K562 (cell line): ENCODE data around the gene NR3C2. TPM values are rescaled to one million over a fixed set of nuclear protein-coding genes. Genes with fewer than 3 reads are reported as not detected.

ENCODE experiments used
- ATAC-seq: fragments of 200-7000 bp; cut with Tn5 transposase; 3 replicates; pipeline ENCODE4 v1.9.1; 2020; ENCODE audit warnings: moderate library complexity
- BruUV-seq: library from RNA; stranded (reverse); fragments of 400-500 nt; replicated peaks from 2 replicates; lab custom pipeline; 2021; lab: Mats Ljungman, UMichigan
- CTCF ChIA-PET: fragments of 300-600 bp; formaldehyde crosslinking; extraction: SDS; loops from one replicate; lab custom pipeline; 2021; ENCODE audit warnings: low intra/inter-chr PET ratio; lab: Yijun Ruan, JAX
- POLR2A ChIA-PET: fragments of 300-600, 350-650 bp; sonication (Branson Sonifier 250); formaldehyde crosslinking; extraction: SDS; loops from one replicate; lab custom pipeline; 2021; ENCODE audit warnings: antibody characterized with exemption, inconsistent platforms; lab: Yijun Ruan, JAX
- DNase-seq, 4 experiments: peaks; one replicate each; pipeline versions ENCODE4 v3.0.0 to v3.0.0-alpha.2; 2011 to 2018; ENCODE audit warnings: low spot score in 3 of 4, mixed read lengths in 3 of 4; ENCODE audit errors: extremely low read depth in 1 of 4
- FAIRE-seq: peaks from 2 replicates; lab custom pipeline; 2011; peaks lifted over from hg19 to GRCh38; lab: Jason Lieb, UNC
- H2AFZ ChIP-seq: 2 replicates; pipeline ENCODE4 v1.6.0; 2011; ENCODE audit warnings: low read depth, low read length, control low read depth, inconsistent platforms
- H3K27ac ChIP-seq: fragments of 200-600 bp; 3 replicates; pipeline ENCODE4 v1.8.0; 2011; ENCODE audit warnings: low read depth, mild to moderate bottlenecking, control low read depth, inconsistent platforms, low read length, moderate library complexity, mixed read lengths; ENCODE audit errors: extremely low read depth
- H3K27me3 ChIP-seq, 2 experiments: fragments of 300-600 bp in 1 of 2; 2 replicates in 1 of 2; 3 replicates in 1 of 2; pipeline versions ENCODE4 v1.6.0 to v1.8.0; 2011; ENCODE audit warnings: inconsistent platforms in 2 of 2, low read length in 2 of 2, mild to moderate bottlenecking in 1 of 2, mixed read lengths in 1 of 2, moderate library complexity in 1 of 2; ENCODE audit not compliant: control insufficient read depth in 2 of 2, insufficient read depth in 2 of 2
- H3K36me3 ChIP-seq: fragments of 300-600 bp; 3 replicates; pipeline ENCODE4 v1.8.0; 2011; ENCODE audit warnings: mild to moderate bottlenecking, low read length, inconsistent platforms; ENCODE audit not compliant: control insufficient read depth, insufficient read depth
- H3K4me1 ChIP-seq, 2 experiments: fragments of 200-600 bp in 1 of 2; replicated peaks in 1 of 2; 2 replicates in 1 of 2; 3 replicates in 1 of 2; pipeline versions ENCODE4 v1.5.1 to v1.8.0; 2011; ENCODE audit warnings: inconsistent platforms in 2 of 2, low read length in 2 of 2, mild to moderate bottlenecking in 1 of 2, mixed read lengths in 1 of 2, moderate library complexity in 1 of 2; ENCODE audit not compliant: control insufficient read depth in 2 of 2, insufficient read depth in 2 of 2
- H3K4me2 ChIP-seq: 2 replicates; pipeline ENCODE4 v1.6.1; 2011; ENCODE audit warnings: low read length, control low read depth, inconsistent platforms, mixed read lengths; ENCODE audit not compliant: insufficient read depth
- H3K4me3 ChIP-seq: fragments of 200-600 bp; sonication (generic), shearing (Covaris generic); 2 replicates; pipeline ENCODE4 v1.5.1; 2016; ENCODE audit warnings: control low read depth, inconsistent platforms
- H3K79me2 ChIP-seq: fragments of 200-600 bp; 3 replicates; pipeline ENCODE4 v1.8.0; 2011; ENCODE audit warnings: low read length, inconsistent platforms; ENCODE audit not compliant: control insufficient read depth, insufficient read depth
- H3K9ac ChIP-seq, 2 experiments: 2 replicates each; pipeline versions ENCODE4 v1.6.0 to v1.6.1; 2011; ENCODE audit warnings: low read depth in 2 of 2, low read length in 2 of 2, control low read depth in 1 of 2, inconsistent platforms in 1 of 2, mild to moderate bottlenecking in 1 of 2, mixed read lengths in 1 of 2; ENCODE audit not compliant: insufficient read depth in 1 of 2
- H3K9me1 ChIP-seq: one replicate; pipeline ENCODE4 v1.6.0; 2011; ENCODE audit warnings: inconsistent platforms, mild to moderate bottlenecking, low read length, moderate library complexity; ENCODE audit not compliant: control insufficient read depth, insufficient read depth
- H3K9me3 ChIP-seq: replicated peaks from 2 replicates; pipeline ENCODE4 v1.5.1; 2011; ENCODE audit warnings: low read depth, low read length, inconsistent platforms; ENCODE audit not compliant: control insufficient read depth, insufficient read depth
- H4K20me1 ChIP-seq: replicated peaks from 2 replicates; pipeline ENCODE4 v1.6.1; 2011; ENCODE audit warnings: low read length, inconsistent platforms, mixed read lengths; ENCODE audit not compliant: control insufficient read depth, insufficient read depth
- KLF10 ChIP-seq: fragments of 250-450 bp; sonication (Bioruptor Pico); IDR thresholded peaks from 2 replicates; pipeline ENCODE4 v1.6.1; 2021; ENCODE audit warnings: matching md5 sums
- MXI1 ChIP-seq: IDR thresholded peaks from 2 replicates; pipeline ENCODE4 v1.6.1; 2011; ENCODE audit warnings: low read depth, mild to moderate bottlenecking, improper control_type of control experiment, low read length
- NCOA2 ChIP-seq, 2 experiments: fragments of 450-650 bp; IDR thresholded peaks; 2 replicates each; pipeline ENCODE4 v1.6.1; 2018; ENCODE audit warnings: mild to moderate bottlenecking in 2 of 2, moderate library complexity in 1 of 2; ENCODE audit not compliant: partially characterized antibody in 2 of 2
- PHTF2 ChIP-seq: fragments of 250-450 bp; sonication (Bioruptor Pico); IDR thresholded peaks from 2 replicates; pipeline ENCODE4 v1.5.0; 2021; ENCODE audit warnings: mild to moderate bottlenecking
- SMARCE1 ChIP-seq: fragments of 450-650 bp; IDR thresholded peaks from 2 replicates; pipeline ENCODE4 v1.7.1; 2016; ENCODE audit warnings: mild to moderate bottlenecking
- TFAP4 ChIP-seq: sonication (generic); formaldehyde crosslinking; IDR thresholded peaks from 2 replicates; pipeline ENCODE4 v1.8.0; 2022; ENCODE audit warnings: missing genetic modification reagents, mild to moderate bottlenecking, moderate library complexity, borderline replicate concordance
- ZBTB12 ChIP-seq: fragments of 250-450 bp; sonication (Bioruptor Pico); IDR thresholded peaks from 2 replicates; pipeline ENCODE4 v1.4.0; 2020
- ZFP1 ChIP-seq: fragments of 450-650 bp; formaldehyde crosslinking; IDR thresholded peaks from 2 replicates; pipeline ENCODE4 v1.4.0; 2020; ENCODE audit warnings: mild to moderate bottlenecking, mixed read lengths
- ZNF146 ChIP-seq: IDR thresholded peaks from one replicate; pipeline ENCODE4 v1.6.1; 2018; ENCODE audit warnings: missing compliant biosample characterization; ENCODE audit not compliant: unreplicated experiment
- ZNF41 ChIP-seq: fragments of 250-450 bp; sonication (Bioruptor Pico); conservative IDR thresholded peaks from 2 replicates; pipeline ENCODE4 v1.4.0; 2020; ENCODE audit warnings: mild to moderate bottlenecking
- ZNF699 ChIP-seq: fragments of 250-450 bp; sonication (Bioruptor Pico); IDR thresholded peaks from 2 replicates; pipeline ENCODE4 v1.8.0; 2021; ENCODE audit warnings: mild to moderate bottlenecking, moderate library complexity; ENCODE audit not compliant: insufficient replicate concordance
- WGBS: fragments of 100-300 bp; shearing (Covaris generic); methylation state at CpG from one replicate; pipeline ENCODE4 v1.1.6; 2016; ENCODE audit warnings: low coverage, mixed read lengths; ENCODE audit not compliant: insufficient coverage; ENCODE audit errors: missing lambda C conversion rate; 5-methylcytosine and 5-hydroxymethylcytosine counted together
- in situ Hi-C: fragments of 300-500 bp; cut with MboI; formaldehyde crosslinking; loops from 4 replicates; pipeline ENCODE4 v1.15.0; 2018; ENCODE audit warnings: inconsistent platforms, mixed read lengths
- intact Hi-C: fragments of 100-400 bp; cut with micrococcal nuclease; formaldehyde crosslinking; loops from 2 replicates; pipeline ENCODE4 v1.14.2; 2022
- polyA plus RNA-seq, 8 experiments: library from polyadenylated mRNA; depleted of rRNA in 4 of 8; stranded (reverse) in 5 of 8; unstranded in 3 of 8; fragments of >200 nt; fragmentation: Nextera tagmentation in 2 of 8; fragmentation: Illumina TruSeq in 1 of 8; extraction: Ambion mirVana in 2 of 8; extraction: Trizol in 1 of 8; gene quantifications; 2 replicates each; pipeline versions ENCODE4 v1.2.1 to v1.2.3, GENCODE V29; 2011 to 2014; ENCODE audit warnings: inconsistent platforms in 1 of 8, missing spikeins in 1 of 8
- total RNA-seq, 7 experiments: library from RNA; depleted of rRNA in 6 of 7; stranded (reverse); fragments of >200 nt in 6 of 7; fragmentation: Illumina TruSeq in 2 of 7; extraction: Trizol in 2 of 7; gene quantifications; 2 replicates each; pipeline versions ENCODE4 v1.2.1 to v1.2.3, GENCODE V29; 2011 to 2021; ENCODE audit warnings: low replicate concordance in 1 of 7

NR3C2 gene
- total and polyA plus RNA-seq, 9 of the 15 experiments (the other 6 are each of a cell fraction or from before 2014, with no cell fraction given), result 0.01 to 0.28 (median 0.16) TPM; not detected in 2

GRCh38 chr4:148053298-148054003 lies 388.8 kb downstream of the NR3C2 start:
- Histone ChIP-seq H4K20me1 (no peaks in the 10 kb centered on the region), H3K79me2 (no peaks in the 10 kb centered on the region), H3K27me3 (no peaks in the 10 kb centered on the region), H3K9me3 (no peaks in the 10 kb centered on the region), H3K4me3 (no peak overlapping the region), H3K9me1 (no peaks in the 10 kb centered on the region), H3K4me2 (no peak overlapping the region), H3K27ac (no peak overlapping the region), H3K36me3 (no peaks in the 10 kb centered on the region), H3K9ac (no peak overlapping the region), H3K4me1 (no peaks in the 10 kb centered on the region), H2AFZ (no peak overlapping the region)
- ChIA-PET CTCF (no interaction called here), POLR2A (no interaction called here)
- DNase-seq, result no peak
- TF ChIP-seq SMARCE1 (no peak), PHTF2 (CRISPR knock-in tag) (no peak), MXI1 (no peak), ZNF41 (CRISPR knock-in tag) (no peak), NCOA2 (IDR thresholded peaks at IDR 0.05; ENCODE audit: partially characterized antibody in 2 of 2) (no peak), ZNF146 (no peak), ZNF699 (CRISPR knock-in tag) (no peak), TFAP4 (no peak), ZBTB12 (no peak), KLF10 (CRISPR knock-in tag) (no peak), ZFP1 (CRISPR knock-in tag) (no peak)
- no peak for ATAC-seq
- in situ Hi-C loops, result no loop called here
- intact Hi-C loops, result no loop called here
- WGBS, result 5% methylated on average over 11 of the region's 11 CpGs
- FAIRE-seq, result no peak
- no TSS peak for BruUV-seq
